GM18505 (cell line): ENCODE measurements around the gene ETV3L.
"Not testable (repeated sequence)": the region's sequence is repeated elsewhere in the genome, so short reads cannot be mapped to it uniquely, and the experiment has no call there.

Source experiments
- ATAC-seq: cut with Tn5 transposase; IDR thresholded peaks from one replicate; pipeline ENCODE4 v1.9.1; 2021; ENCODE audit not compliant: unreplicated experiment
- POLR2A ChIP-seq: IDR thresholded peaks from 4 replicates; pipeline ENCODE4 v1.6.1; 2011; ENCODE audit warnings: borderline replicate concordance; ENCODE audit not compliant: insufficient read depth, insufficient read length; ENCODE audit errors: extremely low read depth

ETV3L gene

DNA sequence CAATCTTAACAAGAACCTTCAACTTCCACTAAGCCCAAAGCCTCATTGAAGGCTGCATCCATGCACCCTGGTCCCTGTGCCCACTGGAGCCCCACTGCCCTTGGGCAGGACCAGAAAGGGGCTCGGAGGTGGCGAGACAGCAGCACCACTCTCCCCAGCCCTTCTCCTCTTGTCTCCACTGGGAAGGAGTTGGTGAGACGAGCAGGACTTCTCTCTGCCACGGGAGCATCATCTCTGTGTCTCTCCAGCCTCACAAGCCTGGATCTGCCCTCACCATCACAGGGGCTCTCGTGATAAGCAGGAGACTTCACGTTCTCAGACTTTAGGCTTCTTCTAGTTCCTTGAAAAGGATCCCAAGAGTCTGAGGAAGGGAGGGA is 7.2 kb upstream of the ETV3L start:
- no peak for ATAC-seq
- no peak for TF ChIP-seq POLR2A

DNA sequence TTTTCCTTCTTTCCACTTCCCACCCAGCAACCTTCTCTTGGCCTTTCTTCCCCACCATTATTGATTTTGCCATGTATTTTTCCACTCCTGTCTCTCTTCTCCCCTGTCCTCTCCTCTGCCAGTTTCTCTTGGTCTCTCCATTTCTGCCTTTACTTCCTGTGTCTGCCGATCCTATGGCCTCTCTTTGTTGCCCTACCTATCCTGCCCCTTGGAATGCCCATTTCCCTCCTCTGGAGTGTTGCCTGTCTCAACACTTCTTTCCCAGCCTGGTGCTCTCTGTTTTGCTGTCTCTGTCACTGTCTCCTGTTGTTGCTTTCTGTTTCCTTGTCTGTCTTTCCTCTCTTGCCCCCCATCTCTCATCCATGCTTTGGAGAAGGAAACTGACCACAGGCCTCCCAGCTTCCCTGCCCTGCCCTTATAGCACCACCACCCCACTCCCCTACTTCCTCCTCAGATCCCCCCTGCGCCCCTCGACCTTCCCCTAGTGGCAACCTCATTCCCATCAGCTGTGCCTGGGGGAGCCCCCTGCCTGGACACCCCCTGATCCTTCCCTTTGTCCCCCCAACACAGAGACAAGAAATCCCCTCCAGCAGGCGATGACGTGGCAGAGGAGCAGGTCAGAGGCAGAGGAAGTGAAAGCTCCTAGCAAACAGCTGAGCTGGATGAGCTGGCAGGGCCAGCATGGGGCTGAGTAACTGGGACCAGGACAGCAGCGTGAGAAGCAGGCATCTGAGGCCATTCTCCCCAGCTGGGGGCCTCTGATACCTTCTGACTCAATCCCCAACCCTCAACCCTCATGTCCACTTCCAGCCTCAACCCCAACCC is 6.6 kb upstream of the ETV3L start:
- peak; percentile 75 for ATAC-seq
- TF ChIP-seq POLR2A, result no peak

DNA sequence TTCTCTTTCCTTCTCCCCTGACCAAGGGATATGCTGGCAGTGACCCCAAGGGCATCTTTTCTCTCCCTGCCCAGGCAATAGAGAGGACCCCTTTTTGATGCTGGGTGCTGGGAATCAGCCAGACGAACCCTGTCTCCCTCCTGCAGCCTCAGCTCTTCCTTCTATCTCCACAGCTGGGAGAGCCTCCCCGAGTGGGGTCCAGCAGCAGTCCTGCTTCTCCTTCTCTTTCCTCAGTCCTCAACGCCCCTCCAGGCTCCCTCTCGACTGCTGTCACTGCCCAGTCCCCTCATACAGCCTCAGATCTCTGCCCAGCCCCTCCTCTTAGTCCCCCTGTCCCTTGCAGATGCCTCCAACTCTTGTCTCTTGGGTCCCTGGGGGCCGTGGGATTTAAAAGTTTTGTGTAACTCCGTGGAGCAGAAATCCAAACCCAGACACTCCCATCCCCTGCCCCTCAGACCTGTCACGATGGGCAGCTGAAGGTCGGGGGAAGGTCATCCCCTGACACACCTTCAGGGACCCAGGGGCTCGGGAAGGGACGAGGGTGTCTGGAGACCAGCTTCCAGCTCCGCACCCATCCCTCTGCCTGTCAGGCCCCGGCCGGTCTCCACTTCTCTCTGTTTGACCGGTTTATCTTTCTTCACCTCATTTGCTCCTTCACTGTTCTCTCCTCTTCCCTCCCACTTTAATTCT is 5.8 kb upstream of the ETV3L start:
- no peak for ATAC-seq
- TF ChIP-seq POLR2A, result no peak

DNA sequence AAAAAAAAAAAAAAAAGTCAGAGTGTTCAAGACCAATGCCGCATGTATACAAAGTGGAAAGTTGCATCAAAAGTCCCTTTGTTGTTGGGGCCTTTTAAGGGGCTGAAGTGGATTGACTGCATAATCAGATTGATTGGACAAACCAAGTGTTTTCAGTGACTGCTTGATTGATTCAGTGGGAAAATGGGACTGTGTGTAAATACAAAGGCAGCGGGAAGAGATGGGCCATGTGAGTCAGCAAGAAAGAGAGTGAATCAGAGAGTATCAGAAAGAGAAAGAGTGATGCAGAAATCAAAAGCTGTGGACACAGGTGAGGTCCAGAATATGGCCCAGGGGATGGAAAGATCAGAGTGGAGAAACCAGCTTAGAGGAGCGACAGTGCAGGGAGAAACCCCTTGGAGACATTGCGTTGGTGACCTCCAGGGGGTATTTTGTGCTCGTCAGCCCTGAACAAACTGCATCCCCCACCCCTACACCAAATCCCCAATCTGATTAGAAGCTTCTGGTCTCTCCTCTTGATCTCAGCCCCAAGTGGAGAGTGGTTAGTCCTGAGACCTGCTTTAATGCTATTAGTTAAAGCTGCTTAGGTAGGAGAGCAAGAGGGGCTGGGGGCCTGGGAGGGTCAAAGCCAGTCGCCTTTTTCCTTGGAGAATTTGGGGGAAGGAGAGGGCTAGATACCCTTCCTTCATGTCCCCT is 5.1 kb upstream of the ETV3L start:
- TF ChIP-seq POLR2A, result no peak
- no peak for ATAC-seq

DNA sequence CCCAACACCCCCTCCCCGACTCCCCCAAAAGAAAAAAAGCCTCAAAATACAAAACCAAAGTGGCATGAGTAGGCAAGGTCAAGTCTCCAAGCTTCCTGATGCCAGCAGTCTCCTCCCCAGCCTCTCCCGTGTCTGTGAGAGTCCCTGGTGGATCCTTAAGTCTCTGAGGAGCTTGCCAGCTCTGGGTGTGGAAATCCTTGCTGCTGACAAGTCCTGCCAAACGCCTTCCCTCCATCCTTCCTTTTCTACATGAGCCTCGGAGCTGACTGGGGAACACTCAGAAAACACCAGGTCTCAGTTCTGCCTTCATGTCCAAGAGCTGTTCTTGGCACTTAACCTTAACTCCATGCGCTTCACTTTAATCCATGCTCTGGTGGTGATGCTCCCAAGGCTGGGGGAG is 3.7 kb upstream of the ETV3L start:
- no peak for ATAC-seq

DNA sequence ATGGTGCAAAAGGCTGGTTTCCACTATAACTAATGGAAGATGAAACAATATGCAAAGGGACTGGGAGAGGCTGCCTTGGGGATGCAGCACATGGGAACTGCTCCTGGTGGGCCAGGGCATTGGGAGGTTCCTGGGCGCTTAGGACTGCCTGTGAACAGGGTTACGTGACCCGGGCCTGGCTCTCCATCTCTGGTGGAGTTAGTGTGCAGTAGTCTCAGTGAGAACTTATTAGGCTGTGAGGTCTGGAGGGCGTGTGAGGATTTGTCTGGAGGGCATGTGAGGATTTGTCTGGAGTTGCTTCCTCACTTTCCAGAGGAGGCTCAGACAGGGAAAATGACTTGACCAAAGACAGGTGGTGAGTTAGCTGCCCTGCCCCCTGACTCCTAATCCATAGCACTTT is 1.5 kb upstream of the ETV3L start:
- no peak for TF ChIP-seq POLR2A
- no peak for ATAC-seq

More for the DNA sequence above, 3.7 kb upstream of the ETV3L start:
- no peak for TF ChIP-seq POLR2A

DNA sequence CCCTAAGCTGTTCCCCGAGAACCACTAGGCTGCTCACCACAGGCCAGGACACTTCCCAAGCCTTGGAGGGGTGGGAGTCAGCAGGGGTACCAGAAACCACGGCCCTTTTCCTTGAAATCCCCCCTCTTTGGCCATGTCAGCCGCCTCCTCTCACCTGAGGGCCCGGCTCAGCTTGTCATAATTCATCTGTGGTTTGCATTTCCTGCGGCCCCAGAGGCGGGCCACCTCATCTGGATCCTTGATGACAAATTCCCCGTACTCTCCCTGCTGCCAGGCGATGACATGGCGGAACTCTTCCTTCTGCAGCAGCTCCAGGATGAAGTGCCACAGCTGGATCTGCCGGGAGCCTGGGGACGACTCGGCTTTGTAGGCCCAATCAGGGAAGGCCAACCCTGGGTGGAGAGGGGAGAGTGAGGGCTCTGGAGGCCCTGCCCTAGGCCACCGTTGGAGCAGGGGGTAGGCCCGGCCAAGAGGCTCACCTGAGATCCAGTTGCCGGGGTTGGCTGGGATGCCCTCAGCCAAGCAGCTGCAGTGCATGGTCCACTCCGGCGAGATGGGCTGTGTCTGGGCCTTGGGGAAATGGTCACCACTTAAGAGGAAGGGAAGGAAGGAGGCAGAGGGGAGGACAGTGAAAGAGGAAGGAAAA is 498 bp downstream of the ETV3L start:
- ATAC-seq, result not testable (repeated sequence)

DNA sequence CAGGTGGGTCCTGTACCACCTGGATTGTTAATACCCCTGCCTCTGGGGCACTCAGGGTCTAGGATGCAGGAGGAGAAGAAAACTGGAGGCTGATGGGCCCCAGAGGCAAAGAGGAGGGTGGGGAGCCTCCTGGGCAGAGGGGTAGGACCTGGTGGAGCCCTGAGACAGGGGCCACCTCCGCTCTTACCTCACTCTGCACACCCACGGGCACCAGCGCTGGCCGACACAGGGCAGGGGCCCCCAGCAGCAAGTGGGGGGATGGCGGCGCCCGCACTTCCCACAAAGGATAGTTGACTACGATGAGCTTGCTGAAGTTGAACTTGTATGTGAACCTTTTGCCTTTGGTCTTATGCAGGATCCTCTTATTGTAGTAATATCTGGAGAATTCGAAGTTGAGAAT is 1.1 kb downstream of the ETV3L start:
- no peak for ATAC-seq
- no peak for TF ChIP-seq POLR2A

DNA sequence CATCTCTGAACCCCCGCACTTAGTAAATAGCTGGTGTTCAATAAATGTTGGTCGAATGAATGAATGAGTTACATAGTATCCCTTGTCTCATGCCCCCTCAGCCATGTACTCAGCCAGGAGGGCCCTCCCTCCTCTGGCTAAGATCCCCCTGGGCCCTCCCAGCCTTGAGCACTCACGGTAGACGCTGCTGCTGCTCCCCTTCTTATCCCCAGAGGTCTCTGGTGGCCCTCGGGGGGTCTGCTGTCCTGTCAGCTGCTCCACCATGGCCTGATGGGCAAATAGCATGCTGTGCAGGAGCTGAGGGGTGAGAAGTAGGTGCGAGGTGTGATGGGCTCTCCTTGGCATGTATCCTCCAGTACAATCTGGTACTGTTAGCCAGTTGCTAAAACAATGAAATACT is 1.9 kb downstream of the ETV3L start:
- TF ChIP-seq POLR2A, result no peak
- no peak for ATAC-seq

DNA sequence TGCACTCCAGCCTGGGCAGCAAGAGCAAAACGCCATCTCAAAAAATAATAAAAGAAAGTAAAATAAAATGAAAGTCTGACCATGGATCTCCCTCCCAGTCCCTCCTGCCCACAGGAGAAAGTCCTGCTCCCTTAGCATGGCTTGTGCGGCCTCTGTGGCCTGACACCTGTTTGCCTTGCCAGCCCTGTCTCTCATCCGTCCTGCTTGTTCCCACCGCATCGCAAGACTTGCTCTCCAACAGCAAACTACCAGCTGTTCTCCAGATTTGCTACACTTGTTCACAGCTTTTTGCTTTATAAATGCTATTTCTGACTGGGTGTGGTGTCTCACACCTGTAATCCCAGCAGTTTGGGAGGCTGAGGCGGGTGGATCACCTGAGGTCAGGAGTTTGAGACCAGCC is 2.7 kb downstream of the ETV3L start:
- no peak for ATAC-seq
- TF ChIP-seq POLR2A, result no peak

DNA sequence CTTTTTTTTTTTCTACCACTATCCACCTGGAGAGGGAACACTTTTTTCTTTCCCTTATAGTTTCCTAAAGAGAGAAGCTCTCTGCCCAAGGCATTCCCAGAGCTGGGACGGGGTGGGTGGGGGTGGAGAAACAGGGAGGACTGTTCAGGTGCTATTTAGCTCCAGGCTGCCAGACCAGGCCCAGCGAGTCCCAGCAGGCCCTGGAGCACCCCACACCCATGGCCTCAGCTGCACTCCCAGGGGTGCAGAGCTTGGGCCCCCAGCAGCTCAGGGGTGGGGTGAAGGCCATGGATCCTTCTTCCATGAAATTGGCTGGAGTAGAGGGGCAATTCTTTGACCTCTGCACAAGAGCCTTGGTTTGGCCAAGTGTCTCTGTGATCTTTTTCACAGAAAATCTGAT is 4.1 kb downstream of the ETV3L start:
- TF ChIP-seq POLR2A, result no peak
- no peak for ATAC-seq

DNA sequence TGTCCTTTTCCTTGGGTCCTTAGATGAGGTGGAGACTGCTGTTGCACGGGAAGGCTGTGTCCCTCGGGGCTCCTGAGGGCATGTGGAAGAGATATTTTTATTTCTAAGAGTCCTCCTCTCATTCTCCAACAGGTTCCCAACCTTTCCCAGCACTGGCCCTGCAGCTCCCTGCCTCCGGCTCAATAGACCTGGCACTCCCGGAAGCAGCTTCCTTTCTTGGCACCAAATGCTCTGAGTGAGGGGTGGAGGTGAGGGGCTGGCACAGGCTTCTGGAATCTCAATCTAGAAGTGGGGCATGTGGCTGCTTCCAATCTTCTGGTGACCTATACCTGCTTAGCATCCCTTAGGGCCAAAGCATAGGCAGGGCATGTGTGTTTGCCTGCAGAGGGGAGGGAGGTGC is 4.5 kb downstream of the ETV3L start:
- no peak for ATAC-seq

DNA sequence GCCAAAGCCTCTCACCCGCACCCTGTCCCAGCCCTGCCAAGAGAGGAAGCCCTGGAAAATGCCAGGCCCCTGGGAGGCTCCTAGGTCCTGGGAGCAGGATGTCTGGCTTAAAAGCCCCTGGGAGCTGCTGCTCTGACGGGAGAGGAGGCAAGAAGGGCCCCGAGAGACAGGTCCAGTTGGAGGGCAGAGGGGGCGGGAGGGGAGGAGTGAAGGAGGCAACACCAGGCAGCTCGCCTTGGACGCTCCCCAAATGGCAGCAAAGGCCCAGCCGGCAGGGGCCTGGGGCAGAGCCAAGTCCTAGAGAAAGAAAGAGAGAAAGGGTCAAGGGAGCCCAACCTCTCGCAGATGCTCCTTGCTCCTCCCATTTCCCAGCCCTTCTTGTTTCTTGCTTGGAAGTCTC is 6.8 kb downstream of the ETV3L start:
- ATAC-seq, result no peak
- no peak for TF ChIP-seq POLR2A

More for the DNA sequence above, 4.5 kb downstream of the ETV3L start:
- TF ChIP-seq POLR2A, result no peak
